GM21390 (cell line): ENCODE results near the gene NDUFC2.
"Not testable (repeated sequence)": the region's sequence is repeated elsewhere in the genome, so short reads cannot be mapped to it uniquely, and the experiment has no call there.

Source experiments
- ATAC-seq: cut with Tn5 transposase; IDR thresholded peaks from one replicate; pipeline ENCODE4 v1.9.1; 2021; ENCODE audit not compliant: unreplicated experiment

NDUFC2 gene

DNA sequence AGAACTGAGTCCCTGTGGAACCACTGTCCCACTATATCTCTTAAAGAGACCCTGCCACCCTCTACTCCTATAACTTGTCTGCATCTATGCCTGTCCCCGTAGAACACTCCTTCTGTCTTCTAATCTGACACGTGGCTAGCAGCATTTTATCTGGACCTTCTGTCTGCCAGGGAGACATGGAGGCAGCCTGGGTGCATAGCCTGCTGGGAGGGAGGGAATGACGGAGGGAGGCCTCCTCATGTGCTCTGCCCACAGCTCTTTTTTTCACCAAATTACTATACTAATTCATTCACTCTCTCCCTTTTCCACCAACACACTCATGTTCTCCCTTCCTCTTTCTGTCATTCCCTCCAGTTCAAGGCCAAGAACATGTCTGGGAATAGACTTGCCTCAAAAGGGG lies 23.6 kb downstream of the NDUFC2 start:
- ATAC-seq = no peak

- ATAC-seq = no peak
Observed at GRCh38 chr11:78054971-78055370, 24.7 kb downstream of the NDUFC2 start.

- no peak for ATAC-seq
Observed at GRCh38 chr11:78050964-78051831, 28.5 kb downstream of the NDUFC2 start.

GRCh38 chr11:78049348-78049747 lies 30.3 kb downstream of the NDUFC2 start:
- no peak for ATAC-seq

- no peak for ATAC-seq
Observed at GRCh38 chr11:78048561-78048960, 31.1 kb downstream of the NDUFC2 start.

GRCh38 chr11:78046486-78046854 lies 33.2 kb downstream of the NDUFC2 start:
- ATAC-seq = no peak

GRCh38 chr11:78045851-78046485 lies 33.7 kb downstream of the NDUFC2 start:
- no peak for ATAC-seq

GRCh38 chr11:78044706-78045105 lies 35.0 kb downstream of the NDUFC2 start:
- no peak for ATAC-seq

- no peak for ATAC-seq
Observed at GRCh38 chr11:78041843-78042440, 37.7 kb downstream of the NDUFC2 start.

DNA sequence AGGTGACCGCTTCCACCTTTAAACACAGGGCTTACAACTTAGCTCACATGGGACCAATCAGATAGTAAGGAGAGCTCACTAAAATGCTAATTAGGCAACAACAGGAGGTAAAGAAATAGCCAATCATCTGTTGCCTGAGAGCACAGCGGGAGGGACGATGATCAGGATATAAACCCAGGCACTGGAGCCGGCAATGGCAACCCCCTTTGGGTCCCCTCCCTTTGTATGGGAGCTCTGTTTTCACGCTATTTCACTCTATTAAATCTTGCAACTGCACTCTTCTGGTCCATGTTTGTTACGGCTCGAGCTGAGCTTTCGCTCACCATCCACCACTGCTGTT lies 38.3 kb downstream of the NDUFC2 start:
- ATAC-seq = not testable (repeated sequence)

GRCh38 chr11:78040691-78041379 lies 38.8 kb downstream of the NDUFC2 start:
- ATAC-seq = no peak

DNA sequence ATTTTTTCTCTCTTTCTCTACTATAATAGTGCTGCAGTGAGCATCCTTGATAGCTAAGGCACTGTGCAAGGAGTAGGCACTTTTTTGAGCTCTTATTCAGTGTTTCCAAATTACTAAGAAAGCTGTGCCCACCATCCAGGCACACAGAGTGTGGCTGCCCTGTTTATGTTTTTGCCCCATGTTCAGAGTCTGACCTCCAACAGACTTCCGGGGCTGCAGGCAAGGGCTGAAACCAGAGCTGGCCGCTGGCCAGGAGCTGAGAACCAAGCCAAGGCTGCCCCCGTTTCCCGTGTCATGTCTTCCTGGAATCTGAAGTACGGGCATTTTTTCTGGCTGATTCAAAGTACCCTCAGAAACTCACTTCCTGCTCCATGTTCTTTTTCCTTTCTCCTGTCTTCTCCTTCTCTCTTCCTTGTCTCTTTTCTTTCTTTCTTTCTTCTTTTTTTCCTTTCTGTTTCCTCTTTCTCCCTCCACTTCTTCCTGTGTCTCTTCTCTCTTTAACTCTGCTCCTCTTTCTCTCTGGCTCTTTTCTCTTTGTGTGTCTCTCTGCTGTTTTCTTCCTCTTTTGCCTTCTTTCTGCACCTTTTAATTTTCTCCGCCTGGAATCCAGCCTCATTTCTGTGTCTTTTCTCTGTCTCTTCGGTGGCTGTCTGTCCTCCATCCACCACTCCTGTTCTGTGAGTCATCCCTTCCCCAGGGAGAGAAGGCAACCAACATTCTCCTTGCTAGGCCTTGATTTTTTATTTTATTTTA lies 39.6 kb downstream of the NDUFC2 start:
- peak; percentile 78 for ATAC-seq

- peak; percentile 16 for ATAC-seq
Observed at GRCh38 chr11:78039391-78039918, 40.2 kb downstream of the NDUFC2 start.

DNA sequence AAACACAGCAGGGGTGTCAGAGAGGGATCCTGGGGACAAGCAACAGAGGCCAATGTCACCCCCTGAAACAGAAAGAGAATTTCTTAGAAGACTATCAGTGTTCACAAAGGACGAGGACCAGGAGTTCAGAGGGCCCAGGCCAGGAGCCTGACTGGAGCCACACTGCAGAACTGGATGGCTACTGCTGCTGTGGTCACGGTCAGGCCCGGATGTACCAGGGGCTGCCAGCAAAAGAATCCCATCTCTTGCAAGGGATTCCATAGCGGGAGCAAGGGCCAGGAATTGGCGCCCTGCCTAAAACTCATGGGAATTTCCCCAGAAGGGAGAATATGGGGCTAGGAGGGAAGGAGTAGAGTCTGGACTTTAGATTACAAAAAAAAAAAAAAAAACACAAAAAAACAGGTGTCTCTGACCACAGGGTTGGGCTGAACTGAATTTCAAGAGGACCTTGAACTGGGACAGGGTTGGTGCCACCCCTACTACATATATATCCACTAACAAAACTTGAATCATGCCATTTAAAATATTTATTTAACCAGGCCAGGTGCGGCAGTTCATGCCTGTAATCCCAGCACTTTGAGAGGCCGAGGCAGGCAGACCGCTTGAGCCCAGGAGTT lies 40.9 kb downstream of the NDUFC2 start:
- no peak for ATAC-seq

DNA sequence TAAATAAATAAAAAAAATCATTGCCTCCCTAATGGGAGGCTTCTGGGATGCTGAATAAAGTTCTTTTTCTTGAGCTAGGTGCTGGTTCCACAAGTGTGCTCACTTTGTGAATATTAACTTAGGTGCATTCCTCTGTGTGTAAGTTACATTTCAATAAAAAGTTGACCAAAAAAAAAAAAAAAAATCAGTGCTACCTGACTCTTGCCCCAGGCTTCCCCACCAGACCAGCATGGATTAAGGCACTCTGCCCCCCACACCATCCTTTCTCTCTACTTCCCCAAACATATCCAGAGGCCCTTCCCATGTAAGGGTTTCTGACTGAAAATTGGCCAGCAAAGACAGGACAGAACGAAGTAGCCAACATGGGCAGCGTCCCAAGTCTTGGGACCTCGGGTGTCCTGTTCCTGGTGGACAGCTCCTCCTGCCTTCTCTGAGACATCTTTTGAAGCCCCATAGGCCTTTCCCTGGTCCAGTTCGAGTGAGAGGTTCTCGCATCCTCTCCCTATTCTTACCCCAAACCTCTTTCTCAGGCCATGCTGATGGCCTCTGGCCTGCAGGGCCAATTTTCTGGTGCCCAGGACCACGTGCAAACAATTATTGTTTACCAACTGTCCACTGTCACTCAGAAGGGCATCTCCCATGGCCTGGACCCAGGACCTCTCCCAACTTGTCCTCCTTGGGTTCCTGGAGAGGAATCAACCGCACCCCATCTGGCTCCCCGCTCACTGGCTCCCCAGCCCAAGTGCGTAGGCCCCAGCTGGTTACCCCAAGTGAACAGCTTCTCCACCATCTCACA lies 41.6 kb downstream of the NDUFC2 start:
- no peak for ATAC-seq

DNA sequence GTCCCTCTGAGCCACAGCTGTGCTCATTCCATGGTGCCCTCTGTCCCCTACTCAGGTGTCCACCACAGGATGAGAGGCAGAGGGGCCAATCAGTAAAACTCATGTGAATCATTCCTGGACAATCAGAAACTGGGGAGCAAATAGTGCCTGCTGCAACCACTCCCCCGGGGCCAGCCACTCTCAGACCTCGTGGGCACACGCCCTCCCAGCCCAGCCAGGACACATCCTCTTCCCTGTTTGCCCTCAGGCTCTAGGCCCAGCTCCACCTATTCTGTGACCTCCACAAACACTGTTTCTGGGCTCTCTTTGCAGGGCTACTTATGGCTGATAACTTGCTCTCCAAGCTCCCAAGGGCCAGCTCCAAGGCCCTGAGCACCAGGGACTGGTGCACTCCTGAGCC lies 42.6 kb downstream of the NDUFC2 start:
- no peak for ATAC-seq

DNA sequence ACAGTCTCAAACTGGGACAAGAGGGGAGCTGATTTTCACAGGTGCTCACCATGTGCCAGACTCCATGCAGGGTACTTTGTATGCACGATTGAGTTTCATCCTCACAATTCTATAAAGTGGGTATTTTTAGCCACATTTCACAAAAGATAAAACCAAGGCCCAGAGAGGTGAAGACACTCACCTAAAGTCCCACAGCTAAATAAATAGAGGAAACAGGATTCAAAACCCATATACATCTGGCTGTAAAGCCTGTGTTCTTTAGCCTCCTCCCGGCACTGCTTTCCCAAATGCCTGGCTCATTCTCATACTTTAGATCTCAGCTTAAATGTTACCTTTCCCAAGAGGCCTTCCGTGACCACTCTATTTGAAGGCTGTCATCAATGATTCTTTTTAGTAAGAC lies 43.3 kb downstream of the NDUFC2 start:
- ATAC-seq = no peak

DNA sequence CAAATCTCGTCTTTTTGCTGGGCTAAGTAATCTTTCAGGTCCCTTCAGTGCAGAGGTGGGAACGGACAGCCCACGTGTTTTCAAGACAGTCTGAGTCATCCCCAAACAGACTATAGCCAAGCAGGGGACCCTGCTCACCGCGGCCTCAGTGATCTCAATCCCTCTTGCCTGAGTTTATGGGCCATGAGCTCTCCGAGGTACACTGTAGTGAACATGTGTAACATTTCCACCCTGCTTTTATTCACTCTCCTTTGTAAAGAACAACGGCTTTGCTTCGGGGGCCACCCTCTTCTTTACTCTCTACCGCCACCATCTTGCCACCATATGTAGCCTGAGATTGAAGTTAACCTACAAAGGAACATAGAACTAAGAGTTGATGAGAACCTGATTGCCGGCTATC lies 45.0 kb downstream of the NDUFC2 start:
- ATAC-seq = no peak

DNA sequence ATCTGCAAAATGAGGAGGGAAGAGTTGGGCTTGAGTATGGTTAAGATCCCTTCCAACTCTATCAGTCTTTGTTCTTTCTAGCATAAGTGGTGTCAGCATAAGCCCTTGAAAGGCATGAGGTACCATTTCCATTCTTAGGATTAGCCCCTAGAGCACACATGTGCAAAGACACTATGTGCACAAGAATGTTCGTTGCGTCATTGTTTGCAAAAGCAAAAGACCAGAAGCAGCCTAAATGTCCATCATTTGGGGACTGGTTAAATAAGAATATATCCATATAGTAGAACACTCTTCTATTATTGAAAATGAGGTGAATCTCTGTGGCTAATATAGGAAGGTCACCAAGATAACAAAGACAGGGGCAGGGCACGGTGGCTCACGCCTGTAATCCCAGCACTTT lies 46.6 kb downstream of the NDUFC2 start:
- no peak for ATAC-seq
